WI38 (cell line): ENCODE measurements around the gene FTO.

Experiments used
- H3K4me3 ChIP-seq: 2 replicates; pipeline ENCODE4 v1.5.1; 2011; ENCODE audit warnings: low read depth, mild to moderate bottlenecking, control low read depth, low read length
- CTCF ChIP-seq: IDR thresholded peaks from 2 replicates; pipeline ENCODE4 v1.5.1; 2012; ENCODE audit warnings: low read depth, mild to moderate bottlenecking, control low read depth, low read length

Gene FTO

GRCh38 chr16:54096607-54097006 is 392.7 kb downstream of the FTO start:
- no peak for TF ChIP-seq CTCF
- no peak overlapping the region for H3K4me3 ChIP-seq

- no peak overlapping the region for H3K4me3 ChIP-seq
- no peak for TF ChIP-seq CTCF
These were observed 393.8 kb downstream of the FTO start for GRCh38 chr16:54097774-54098173.

- TF ChIP-seq CTCF = no peak
- no peak overlapping the region for H3K4me3 ChIP-seq
These were observed 394.3 kb downstream of the FTO start for GRCh38 chr16:54098247-54098646.

GRCh38 chr16:54099627-54100026 is 395.7 kb downstream of the FTO start:
- H3K4me3 ChIP-seq = no peak overlapping the region
- TF ChIP-seq CTCF = no peak

GRCh38 chr16:54102888-54103866 is 399.2 kb downstream of the FTO start:
- no peak for TF ChIP-seq CTCF
- no peak overlapping the region for H3K4me3 ChIP-seq

GRCh38 chr16:54106057-54106456 is 402.1 kb downstream of the FTO start:
- no peak overlapping the region for H3K4me3 ChIP-seq
- TF ChIP-seq CTCF = no peak

GRCh38 chr16:54107583-54108202 is 403.7 kb downstream of the FTO start:
- TF ChIP-seq CTCF = no peak
- no peak overlapping the region for H3K4me3 ChIP-seq
